Measurements from ENCODE around the gene ITGB7. TPM values are rescaled to one million over a fixed set of nuclear protein-coding genes. Genes with fewer than 3 reads are reported as not detected.

ITGB7 gene
- polyA plus RNA-seq, 2 donors = 7.5 to 8.0 TPM

GRCh38 chr12:53193985-53194716 lies 12.9 kb downstream of the ITGB7 start:
- WGBS, 2 donors = 70 to 77% methylated on average over 11 of the region's 11 CpGs
- Histone ChIP-seq H3K36me3 (ENCODE audit: control insufficient read depth in 2 of 2, insufficient read depth in 2 of 2, low read length in 1 of 2) (peaks cover 2 to 32% of the 10 kb centered on the region in 2 donors), H3K9me3 (ENCODE audit: control insufficient read depth in 2 of 2, insufficient read depth in 1 of 2, low read depth in 1 of 2, low read length in 1 of 2) (no peaks in the 10 kb centered on the region), H3K27ac (ENCODE audit: low read depth in 2 of 2, low read length in 1 of 2) (no peak overlapping the region), H3K4me3 (ENCODE audit: low read depth in 1 of 2, low read length in 2 of 2) (no peak overlapping the region), H3K27me3 (ENCODE audit: control insufficient read depth in 1 of 2, insufficient read depth in 2 of 2, low read length in 2 of 2) (no peaks in the 10 kb centered on the region), H3K4me1 (ENCODE audit: control insufficient read depth in 2 of 2, insufficient read depth in 2 of 2, low read length in 1 of 2) (peaks cover 0 to 5% of the 10 kb centered on the region in 2 donors)

- no peak overlapping the region for H3K4me3 ChIP-seq (ENCODE audit: low read depth in 1 of 2, low read length in 2 of 2)
- peaks cover 0 to 5% of the 10 kb centered on the region in 2 donors for H3K4me1 ChIP-seq (ENCODE audit: control insufficient read depth in 2 of 2, insufficient read depth in 2 of 2, low read length in 1 of 2)
- 86 to 88% methylated on average over 9 of the region's 9 CpGs for WGBS, 2 donors
- peaks cover 4 to 33% of the 10 kb centered on the region in 2 donors for H3K36me3 ChIP-seq (ENCODE audit: control insufficient read depth in 2 of 2, insufficient read depth in 2 of 2, low read length in 1 of 2)
- H3K27me3 ChIP-seq (ENCODE audit: control insufficient read depth in 1 of 2, insufficient read depth in 2 of 2, low read length in 2 of 2) = no peaks in the 10 kb centered on the region
- H3K27ac ChIP-seq (ENCODE audit: low read depth in 2 of 2, low read length in 1 of 2) = no peak overlapping the region
- no peaks in the 10 kb centered on the region for H3K9me3 ChIP-seq (ENCODE audit: control insufficient read depth in 2 of 2, insufficient read depth in 1 of 2, low read depth in 1 of 2, low read length in 1 of 2)
These were observed 14.0 kb downstream of the ITGB7 start for GRCh38 chr12:53193040-53193439.

GRCh38 chr12:53192531-53193021 lies 14.5 kb downstream of the ITGB7 start:
- Histone ChIP-seq H3K36me3 (ENCODE audit: control insufficient read depth in 2 of 2, insufficient read depth in 2 of 2, low read length in 1 of 2) (peaks cover 9 to 37% of the 10 kb centered on the region in 2 donors), H3K27ac (ENCODE audit: low read depth in 2 of 2, low read length in 1 of 2) (no peak overlapping the region), H3K27me3 (ENCODE audit: control insufficient read depth in 1 of 2, insufficient read depth in 2 of 2, low read length in 2 of 2) (no peaks in the 10 kb centered on the region), H3K4me1 (ENCODE audit: control insufficient read depth in 2 of 2, insufficient read depth in 2 of 2, low read length in 1 of 2) (peaks cover 0 to 5% of the 10 kb centered on the region in 2 donors), H3K9me3 (ENCODE audit: control insufficient read depth in 2 of 2, insufficient read depth in 1 of 2, low read depth in 1 of 2, low read length in 1 of 2) (no peaks in the 10 kb centered on the region), H3K4me3 (ENCODE audit: low read depth in 1 of 2, low read length in 2 of 2) (no peak overlapping the region)
- WGBS, 2 donors = 88 to 92% methylated on average over 14 of the region's 14 CpGs

- Histone ChIP-seq H3K36me3 (ENCODE audit: control insufficient read depth in 2 of 2, insufficient read depth in 2 of 2, low read length in 1 of 2) (peaks cover 14 to 37% of the 10 kb centered on the region in 2 donors), H3K4me3 (ENCODE audit: low read depth in 1 of 2, low read length in 2 of 2) (no peak overlapping the region), H3K27me3 (ENCODE audit: control insufficient read depth in 1 of 2, insufficient read depth in 2 of 2, low read length in 2 of 2) (no peaks in the 10 kb centered on the region), H3K4me1 (ENCODE audit: control insufficient read depth in 2 of 2, insufficient read depth in 2 of 2, low read length in 1 of 2) (peaks cover 0 to 2% of the 10 kb centered on the region in 2 donors), H3K27ac (ENCODE audit: low read depth in 2 of 2, low read length in 1 of 2) (no peak overlapping the region), H3K9me3 (ENCODE audit: control insufficient read depth in 2 of 2, insufficient read depth in 1 of 2, low read depth in 1 of 2, low read length in 1 of 2) (no peaks in the 10 kb centered on the region)
- 89 to 91% methylated on average over 14 of the region's 14 CpGs for WGBS, 2 donors
These were observed 15.0 kb downstream of the ITGB7 start for GRCh38 chr12:53191885-53192530.

- peaks cover 16 to 42% of the 10 kb centered on the region in 2 donors for H3K36me3 ChIP-seq (ENCODE audit: control insufficient read depth in 2 of 2, insufficient read depth in 2 of 2, low read length in 1 of 2)
- H3K27me3 ChIP-seq (ENCODE audit: control insufficient read depth in 1 of 2, insufficient read depth in 2 of 2, low read length in 2 of 2) = no peaks in the 10 kb centered on the region
- H3K4me1 ChIP-seq (ENCODE audit: control insufficient read depth in 2 of 2, insufficient read depth in 2 of 2, low read length in 1 of 2) = peaks cover 0 to 2% of the 10 kb centered on the region in 2 donors
- no peaks in the 10 kb centered on the region for H3K9me3 ChIP-seq (ENCODE audit: control insufficient read depth in 2 of 2, insufficient read depth in 1 of 2, low read depth in 1 of 2, low read length in 1 of 2)
- H3K27ac ChIP-seq (ENCODE audit: low read depth in 2 of 2, low read length in 1 of 2) = no peak overlapping the region
- H3K4me3 ChIP-seq (ENCODE audit: low read depth in 1 of 2, low read length in 2 of 2) = no peak overlapping the region
- WGBS, 2 donors = 76 to 81% methylated on average over 11 of the region's 11 CpGs
These were observed 15.8 kb downstream of the ITGB7 start for GRCh38 chr12:53191096-53191884.

- Histone ChIP-seq H3K27ac (ENCODE audit: low read depth in 2 of 2, low read length in 1 of 2) (peak overlapping the region in 1 of 2 donors; percentile 36), H3K27me3 (ENCODE audit: control insufficient read depth in 1 of 2, insufficient read depth in 2 of 2, low read length in 2 of 2) (no peaks in the 10 kb centered on the region), H3K9me3 (ENCODE audit: control insufficient read depth in 2 of 2, insufficient read depth in 1 of 2, low read depth in 1 of 2, low read length in 1 of 2) (no peaks in the 10 kb centered on the region), H3K36me3 (ENCODE audit: control insufficient read depth in 2 of 2, insufficient read depth in 2 of 2, low read length in 1 of 2) (peaks cover 16 to 48% of the 10 kb centered on the region in 2 donors), H3K4me3 (ENCODE audit: low read depth in 1 of 2, low read length in 2 of 2) (no peak overlapping the region), H3K4me1 (ENCODE audit: control insufficient read depth in 2 of 2, insufficient read depth in 2 of 2, low read length in 1 of 2) (peaks cover 0 to 2% of the 10 kb centered on the region in 2 donors)
- 41 to 45% methylated on average over 14 of the region's 14 CpGs for WGBS, 2 donors
These were observed 16.8 kb downstream of the ITGB7 start for GRCh38 chr12:53190108-53190729.

GRCh38 chr12:53187145-53187899 lies 19.7 kb downstream of the ITGB7 start:
- Histone ChIP-seq H3K4me3 (ENCODE audit: low read depth in 1 of 2, low read length in 2 of 2) (no peak overlapping the region), H3K27ac (ENCODE audit: low read depth in 2 of 2, low read length in 1 of 2) (no peak overlapping the region), H3K9me3 (ENCODE audit: control insufficient read depth in 2 of 2, insufficient read depth in 1 of 2, low read depth in 1 of 2, low read length in 1 of 2) (no peaks in the 10 kb centered on the region), H3K36me3 (ENCODE audit: control insufficient read depth in 2 of 2, insufficient read depth in 2 of 2, low read length in 1 of 2) (peaks cover 16 to 43% of the 10 kb centered on the region in 2 donors), H3K27me3 (ENCODE audit: control insufficient read depth in 1 of 2, insufficient read depth in 2 of 2, low read length in 2 of 2) (no peaks in the 10 kb centered on the region), H3K4me1 (ENCODE audit: control insufficient read depth in 2 of 2, insufficient read depth in 2 of 2, low read length in 1 of 2) (peaks cover 0 to 6% of the 10 kb centered on the region in 2 donors)
- WGBS, 2 donors = 79 to 87% methylated on average over 15 of the region's 15 CpGs

GRCh38 chr12:53186745-53187144 lies 20.3 kb downstream of the ITGB7 start:
- Histone ChIP-seq H3K27me3 (ENCODE audit: control insufficient read depth in 1 of 2, insufficient read depth in 2 of 2, low read length in 2 of 2) (no peaks in the 10 kb centered on the region), H3K4me3 (ENCODE audit: low read depth in 1 of 2, low read length in 2 of 2) (no peak overlapping the region), H3K4me1 (ENCODE audit: control insufficient read depth in 2 of 2, insufficient read depth in 2 of 2, low read length in 1 of 2) (peaks cover 0 to 10% of the 10 kb centered on the region in 2 donors), H3K27ac (ENCODE audit: low read depth in 2 of 2, low read length in 1 of 2) (no peak overlapping the region), H3K9me3 (ENCODE audit: control insufficient read depth in 2 of 2, insufficient read depth in 1 of 2, low read depth in 1 of 2, low read length in 1 of 2) (no peaks in the 10 kb centered on the region), H3K36me3 (ENCODE audit: control insufficient read depth in 2 of 2, insufficient read depth in 2 of 2, low read length in 1 of 2) (peaks cover 16 to 38% of the 10 kb centered on the region in 2 donors)
- 92% methylated on average over 4 of the region's 4 CpGs for WGBS, 2 donors

All from esophagus (tissue), 2 donors.